Stimulated activated naive CD8-positive, alpha-beta T cell treated with anti-CD3 and anti-CD28 coated beads, Interleukin-15, amount 100 ng/mL, for 72 hours (primary cell): Measurements from ENCODE around the gene CIAO1.
"Not testable (repeated sequence)": the region's sequence is repeated elsewhere in the genome, so short reads cannot be mapped to it uniquely, and the experiment has no call there.

Experiments
- ATAC-seq: fragments of 150-1000 bp; cut with Tn5 transposase; 2 replicates; pipeline ENCODE4 v1.10.0; 2021; ENCODE audit warnings: mild to moderate bottlenecking, moderate library complexity
- DNase-seq, 2 donors: peaks; one replicate each; pipeline ENCODE4 v3.0.0; 2021 to 2022
- H3K27ac Mint-ChIP-seq, 2 donors: one replicate each; pipeline ENCODE4 v1.8.0; 2022; ENCODE audit warnings: mild to moderate bottlenecking in 2 of 2, mixed read lengths in 2 of 2, moderate library complexity in 2 of 2
- H3K27me3 Mint-ChIP-seq: one replicate; pipeline ENCODE4 v1.8.0; 2022; ENCODE audit warnings: mixed read lengths
- H3K4me1 Mint-ChIP-seq: one replicate; pipeline ENCODE4 v1.8.0; 2022; ENCODE audit warnings: mild to moderate bottlenecking, mixed read lengths
- H3K4me3 Mint-ChIP-seq, 2 donors: one replicate each; pipeline ENCODE4 v1.8.0; 2022; ENCODE audit warnings: mild to moderate bottlenecking in 2 of 2, mixed read lengths in 2 of 2, moderate library complexity in 1 of 2
- H3K9me3 Mint-ChIP-seq, 2 donors: one replicate each; pipeline ENCODE4 v1.8.0; 2022; ENCODE audit warnings: mixed read lengths in 2 of 2

Gene CIAO1

GRCh38 chr2:96260387-96261260, 5.4 kb upstream of the CIAO1 start:
- H3K27me3 Mint-ChIP-seq = no peaks in the 10 kb centered on the region
- H3K4me3 Mint-ChIP-seq = peak overlapping the region in 1 of 2 donors; percentile 10
- peak overlapping the region; percentile 22 to 49 for H3K27ac Mint-ChIP-seq
- peak; percentile 76 for ATAC-seq
- DNase-seq = peak; percentile 27 to 54
- H3K4me1 Mint-ChIP-seq = peaks cover 88% of the 10 kb centered on the region
- no peaks in the 10 kb centered on the region for H3K9me3 Mint-ChIP-seq

DNA sequence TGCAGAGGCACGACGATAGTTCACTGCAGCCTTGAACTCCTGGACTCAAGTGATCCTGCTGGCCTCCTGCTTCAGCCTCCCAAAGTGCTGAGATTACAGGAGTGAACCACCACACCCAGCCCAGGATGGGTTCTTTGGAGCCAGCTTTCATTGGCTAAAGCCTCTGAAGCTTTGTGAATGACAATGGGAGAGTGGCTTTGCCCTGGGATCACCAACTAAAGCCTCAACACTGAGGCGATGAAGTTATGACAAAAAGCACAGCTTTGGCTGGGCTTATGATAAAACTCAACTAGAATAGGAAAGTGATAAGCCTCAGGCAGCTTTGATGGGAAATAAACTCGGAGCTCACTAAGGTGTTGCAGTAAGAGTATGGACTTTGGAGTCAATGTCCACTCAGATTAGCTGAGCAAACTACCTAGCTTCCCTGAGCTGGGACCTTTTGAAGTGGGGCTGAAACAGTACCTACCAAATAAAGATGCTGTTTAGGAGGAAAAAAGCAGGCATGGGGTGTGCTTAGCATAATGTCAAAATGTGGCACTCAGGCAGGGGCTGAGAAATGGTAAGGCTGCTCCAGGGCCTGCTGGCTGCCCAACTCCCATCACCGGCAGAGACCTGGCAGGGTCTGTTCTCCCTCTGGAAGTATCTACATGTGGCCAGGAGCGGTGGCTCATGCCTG, 4.6 kb upstream of the CIAO1 start:
- Mint-ChIP-seq H3K9me3 (no peaks in the 10 kb centered on the region), H3K4me3 (no peak overlapping the region), H3K27ac (no peak overlapping the region), H3K4me1 (peaks cover 83% of the 10 kb centered on the region), H3K27me3 (no peaks in the 10 kb centered on the region)
- DNase-seq (no peak), ATAC-seq (no peak)

DNA sequence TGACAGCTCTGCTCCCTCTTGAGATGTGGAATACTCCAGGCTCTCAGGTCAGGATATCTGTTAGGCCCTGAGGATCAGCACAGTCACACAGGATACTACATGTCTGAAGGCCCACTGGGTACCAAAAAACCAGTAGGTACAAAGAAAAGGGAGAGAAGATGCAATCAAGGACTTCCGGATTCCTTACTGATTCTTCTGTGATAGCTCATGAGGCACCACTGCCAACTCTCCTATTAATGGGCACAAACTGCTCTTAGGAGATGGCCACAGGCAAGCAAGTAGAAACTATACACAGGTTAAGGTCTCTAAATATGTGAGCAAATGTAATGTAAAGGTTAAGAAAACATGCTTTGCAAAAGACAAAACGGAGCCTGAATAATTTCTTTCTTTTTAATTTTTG, 3.7 kb upstream of the CIAO1 start:
- DNase-seq (no peak), ATAC-seq (no peak)
- Mint-ChIP-seq H3K9me3 (no peaks in the 10 kb centered on the region), H3K4me1 (peaks cover 82% of the 10 kb centered on the region), H3K4me3 (no peak overlapping the region), H3K27ac (no peak overlapping the region), H3K27me3 (no peaks in the 10 kb centered on the region)

DNA sequence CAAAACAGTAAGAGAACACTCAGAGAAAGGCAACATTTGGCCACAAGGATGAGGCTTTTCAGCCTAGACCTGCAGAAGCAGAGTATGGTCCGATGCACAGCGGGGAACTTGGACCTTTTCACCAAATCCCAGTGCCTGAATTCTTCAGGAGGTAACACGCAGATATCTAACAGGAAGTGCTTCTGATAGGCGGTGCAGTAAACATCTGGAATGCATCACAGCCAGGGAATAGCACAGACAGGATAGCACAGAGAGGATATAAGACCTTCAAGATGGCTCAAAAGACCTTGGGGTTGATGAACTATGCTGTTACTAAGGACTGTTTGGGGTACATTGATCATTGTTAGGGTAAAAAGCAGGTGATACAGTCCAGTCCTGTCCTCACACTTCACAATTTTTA, 1.9 kb upstream of the CIAO1 start:
- Mint-ChIP-seq H3K4me3 (peak overlapping the region; percentile 99 to 100), H3K27ac (no peak overlapping the region), H3K9me3 (no peaks in the 10 kb centered on the region), H3K27me3 (no peaks in the 10 kb centered on the region), H3K4me1 (peaks cover 82% of the 10 kb centered on the region)
- no peak for DNase-seq
- ATAC-seq = no peak

DNA sequence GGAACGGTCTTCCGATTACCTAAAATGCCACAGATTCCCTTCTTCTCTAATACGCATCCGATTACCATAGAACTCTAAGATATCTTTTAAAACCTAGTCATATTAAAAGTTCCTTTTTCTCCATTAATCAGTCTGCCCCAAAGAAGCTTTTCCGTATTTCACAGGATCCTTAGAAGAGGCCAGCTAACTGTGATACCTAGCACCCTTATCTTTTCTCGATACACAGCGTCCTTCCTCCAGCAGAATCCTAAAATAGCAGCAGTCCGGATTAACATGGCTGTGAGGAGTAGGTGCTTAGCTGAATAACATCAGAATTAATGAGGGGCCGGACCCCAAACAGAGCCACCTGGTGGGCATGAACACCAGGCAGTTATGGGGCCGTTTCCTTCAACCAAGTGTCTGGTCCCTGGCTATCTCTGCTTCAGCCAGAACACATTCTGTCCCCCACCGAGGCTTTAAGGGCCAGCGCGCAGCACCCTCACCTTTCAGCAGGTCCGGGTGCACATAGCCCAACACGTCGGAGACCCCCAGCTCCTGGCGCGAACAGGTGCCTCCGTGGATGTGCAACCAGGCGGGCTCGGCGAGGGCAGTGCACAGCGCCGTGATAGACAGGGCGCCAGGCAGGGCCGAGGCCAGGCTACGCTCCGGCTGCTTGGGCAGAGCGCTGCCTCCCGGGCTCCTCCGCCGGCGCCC, 1.2 kb upstream of the CIAO1 start:
- Mint-ChIP-seq H3K4me3 (peak overlapping the region; percentile 99 to 100), H3K4me1 (peaks cover 75% of the 10 kb centered on the region), H3K27me3 (no peaks in the 10 kb centered on the region), H3K27ac (peak overlapping the region; percentile 67 to 89), H3K9me3 (no peaks in the 10 kb centered on the region)
- peak; percentile 6 for ATAC-seq
- peak; percentile 47 to 58 for DNase-seq

- peak in 1 of 2 donors; percentile 47 for DNase-seq
- ATAC-seq = peak; percentile 31
- H3K9me3 Mint-ChIP-seq = no peaks in the 10 kb centered on the region
- H3K4me1 Mint-ChIP-seq = peaks cover 69% of the 10 kb centered on the region
- H3K27ac Mint-ChIP-seq = peak overlapping the region; percentile 82 to 88
- H3K27me3 Mint-ChIP-seq = no peaks in the 10 kb centered on the region
- H3K4me3 Mint-ChIP-seq = peak overlapping the region; percentile 99 to 100
These were observed 631 bp upstream of the CIAO1 start for GRCh38 chr2:96265349-96265839.

DNA sequence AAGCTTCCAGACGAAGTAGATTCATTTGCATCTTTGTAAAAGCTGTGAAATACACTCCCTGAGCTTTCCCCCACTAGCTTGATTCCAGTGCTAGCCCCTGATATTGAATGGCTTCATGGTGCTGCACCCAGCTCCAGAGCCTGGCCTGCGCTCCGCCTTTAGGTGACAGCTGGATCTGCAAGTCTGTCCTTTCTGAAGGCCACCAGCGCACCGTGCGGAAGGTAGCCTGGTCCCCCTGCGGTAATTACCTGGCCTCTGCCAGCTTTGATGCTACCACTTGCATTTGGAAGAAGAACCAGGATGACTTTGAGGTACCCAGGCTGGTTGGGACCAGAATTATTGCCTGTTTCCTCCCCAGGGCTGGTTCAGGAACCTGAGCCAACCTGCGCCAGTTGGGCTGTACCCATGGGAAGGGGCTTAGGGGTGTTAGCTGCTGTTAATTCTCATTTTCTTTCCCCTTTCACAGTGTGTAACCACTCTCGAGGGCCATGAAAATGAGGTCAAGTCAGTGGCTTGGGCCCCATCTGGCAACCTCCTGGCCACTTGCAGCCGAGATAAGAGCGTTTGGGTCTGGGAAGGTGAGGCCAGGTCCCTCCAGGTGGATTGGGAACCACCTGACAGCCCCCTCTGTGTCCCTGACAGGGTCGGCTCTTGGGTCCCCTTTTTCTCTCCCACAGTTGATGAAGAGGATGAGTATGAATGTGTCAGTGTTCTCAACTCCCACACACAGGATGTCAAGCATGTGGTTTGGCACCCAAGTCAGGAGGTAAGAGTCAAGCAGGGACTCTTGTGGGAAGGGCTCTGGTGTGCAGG, 1.3 kb downstream of the CIAO1 start:
- H3K4me1 Mint-ChIP-seq = peaks cover 51% of the 10 kb centered on the region
- H3K27ac Mint-ChIP-seq = peak overlapping the region; percentile 65 to 78
- peak; percentile 42 for ATAC-seq
- no peaks in the 10 kb centered on the region for H3K9me3 Mint-ChIP-seq
- peak; percentile 53 to 67 for DNase-seq
- H3K4me3 Mint-ChIP-seq = peak overlapping the region; percentile 99 to 100
- H3K27me3 Mint-ChIP-seq = no peaks in the 10 kb centered on the region

DNA sequence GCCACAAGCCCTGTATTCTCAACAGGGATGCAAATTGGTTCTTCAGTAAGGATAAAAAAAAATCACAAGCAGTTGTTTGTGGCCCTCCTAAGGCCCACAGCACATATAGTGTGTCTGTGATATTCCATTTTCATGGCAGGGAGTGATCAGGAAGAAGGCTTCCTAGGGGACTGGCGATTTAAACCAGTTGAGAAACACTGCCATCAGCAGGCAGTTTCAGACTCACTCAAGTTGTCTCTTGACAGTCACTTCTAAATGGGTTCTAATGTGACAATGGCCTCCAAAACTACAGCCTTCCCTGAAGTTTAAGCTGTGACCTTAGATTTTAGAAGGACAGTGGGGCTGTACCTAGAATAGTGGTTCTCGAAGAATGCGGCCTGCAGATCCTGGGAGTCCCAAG, 6.0 kb downstream of the CIAO1 start:
- Mint-ChIP-seq H3K9me3 (no peaks in the 10 kb centered on the region), H3K4me1 (peaks cover 31% of the 10 kb centered on the region), H3K27ac (no peak overlapping the region), H3K27me3 (no peaks in the 10 kb centered on the region), H3K4me3 (no peak overlapping the region)
- no peak for ATAC-seq
- no peak for DNase-seq

GRCh38 chr2:96273763-96274162, 7.7 kb downstream of the CIAO1 start:
- DNase-seq (no peak), ATAC-seq (no peak)
- peaks cover 15% of the 10 kb centered on the region for H3K4me1 Mint-ChIP-seq
- no peak overlapping the region for H3K27ac Mint-ChIP-seq
- H3K4me3 Mint-ChIP-seq = no peak overlapping the region
- no peaks in the 10 kb centered on the region for H3K27me3 Mint-ChIP-seq
- no peaks in the 10 kb centered on the region for H3K9me3 Mint-ChIP-seq

GRCh38 chr2:96274355-96275056, 8.5 kb downstream of the CIAO1 start:
- DNase-seq (no peak), ATAC-seq (no peak)
- no peaks in the 10 kb centered on the region for H3K9me3 Mint-ChIP-seq
- H3K27me3 Mint-ChIP-seq = no peaks in the 10 kb centered on the region
- H3K27ac Mint-ChIP-seq = peak overlapping the region; percentile 61 to 71
- H3K4me1 Mint-ChIP-seq = peaks cover 11% of the 10 kb centered on the region
- no peak overlapping the region for H3K4me3 Mint-ChIP-seq

DNA sequence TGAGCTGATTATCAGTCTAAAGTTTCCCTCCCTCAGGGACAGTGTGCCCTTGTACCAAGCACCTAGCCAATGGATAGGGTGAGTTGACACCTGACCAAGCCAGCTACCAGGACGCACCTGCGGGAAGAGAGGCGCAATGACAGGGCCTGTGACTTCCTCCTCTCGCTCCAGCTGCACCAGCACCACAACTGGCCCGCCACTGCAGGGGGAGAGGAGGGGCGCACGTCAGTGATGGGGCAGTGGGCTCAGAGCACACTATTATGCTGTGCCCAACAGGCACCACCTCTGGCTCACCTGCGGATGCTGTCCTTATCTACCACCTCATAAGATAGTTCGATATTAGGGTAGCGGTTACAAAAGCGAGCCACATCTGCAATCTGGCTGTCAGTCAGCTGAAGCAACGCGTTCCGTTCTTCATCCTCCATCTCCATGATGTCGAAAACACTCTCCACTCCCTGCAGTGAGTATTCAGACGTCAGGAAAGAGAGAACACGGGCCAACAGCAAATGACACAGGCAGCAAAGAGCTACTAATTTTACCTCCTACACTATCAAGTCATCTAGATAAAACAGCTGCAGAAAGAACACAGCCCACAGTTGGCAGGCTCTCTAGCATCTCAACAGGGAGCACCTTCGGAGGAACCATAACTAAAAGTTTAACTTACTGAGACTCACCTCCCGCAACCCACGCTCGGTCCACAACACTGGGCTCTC, 10.9 kb downstream of the CIAO1 start:
- no peaks in the 10 kb centered on the region for H3K27me3 Mint-ChIP-seq
- no peak for DNase-seq
- H3K9me3 Mint-ChIP-seq = no peaks in the 10 kb centered on the region
- no peak overlapping the region for H3K27ac Mint-ChIP-seq
- H3K4me3 Mint-ChIP-seq = no peak overlapping the region
- peaks cover 11% of the 10 kb centered on the region for H3K4me1 Mint-ChIP-seq
- no peak for ATAC-seq

GRCh38 chr2:96287273-96287856, 21.3 kb downstream of the CIAO1 start:
- ATAC-seq = no peak
- Mint-ChIP-seq H3K27ac (peak overlapping the region in 1 of 2 donors; percentile 24), H3K9me3 (no peaks in the 10 kb centered on the region)

GRCh38 chr2:96291751-96292150, 25.7 kb downstream of the CIAO1 start:
- H3K9me3 Mint-ChIP-seq = no peaks in the 10 kb centered on the region
- H3K4me1 Mint-ChIP-seq = no peaks in the 10 kb centered on the region
- H3K4me3 Mint-ChIP-seq = no peak overlapping the region
- H3K27me3 Mint-ChIP-seq = no peaks in the 10 kb centered on the region
- ATAC-seq (no peak), DNase-seq (no peak)
- no peak overlapping the region for H3K27ac Mint-ChIP-seq

More at GRCh38 chr2:96287273-96287856, 21.3 kb downstream of the CIAO1 start:
- no peaks in the 10 kb centered on the region for H3K4me1 Mint-ChIP-seq
- no peaks in the 10 kb centered on the region for H3K27me3 Mint-ChIP-seq
- no peak overlapping the region for H3K4me3 Mint-ChIP-seq
- DNase-seq = no peak

DNA sequence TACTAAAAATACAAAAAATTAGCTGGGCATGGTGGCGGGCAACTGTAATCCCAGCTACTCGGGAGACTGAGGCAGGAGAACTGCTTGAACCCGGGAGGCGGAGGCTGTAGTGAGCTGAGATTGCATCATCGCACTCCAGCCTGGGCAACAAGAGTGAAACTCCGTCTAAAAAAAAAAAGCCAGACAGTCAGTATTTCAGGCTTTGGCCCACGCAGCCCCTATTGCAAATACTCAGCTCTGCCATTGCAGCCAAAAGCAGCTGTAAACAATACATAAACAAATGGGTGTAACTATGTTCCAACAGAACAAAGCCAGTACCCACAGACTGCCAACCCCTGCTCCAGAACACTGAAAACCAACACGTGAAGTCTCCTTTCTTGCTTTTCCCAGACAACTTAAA, 28.2 kb downstream of the CIAO1 start:
- not testable (repeated sequence) for H3K27me3 Mint-ChIP-seq, H3K4me3 Mint-ChIP-seq, H3K27ac Mint-ChIP-seq, ATAC-seq, H3K4me1 Mint-ChIP-seq, H3K9me3 Mint-ChIP-seq, DNase-seq
